ENCODE data around the gene TINAGL1.

The TINAGL1 gene

GRCh38 chr1:31602081-31602480, 25.8 kb downstream of the TINAGL1 start:
- CTCF ChIA-PET, result interaction anchor here (0.8 to 1.2 kb wide), 2 partner anchors 16 to 417 kb away, joined by 3 read pairs; no protein-coding TSS in a partner anchor
- TF ChIP-seq, protein P1, sequence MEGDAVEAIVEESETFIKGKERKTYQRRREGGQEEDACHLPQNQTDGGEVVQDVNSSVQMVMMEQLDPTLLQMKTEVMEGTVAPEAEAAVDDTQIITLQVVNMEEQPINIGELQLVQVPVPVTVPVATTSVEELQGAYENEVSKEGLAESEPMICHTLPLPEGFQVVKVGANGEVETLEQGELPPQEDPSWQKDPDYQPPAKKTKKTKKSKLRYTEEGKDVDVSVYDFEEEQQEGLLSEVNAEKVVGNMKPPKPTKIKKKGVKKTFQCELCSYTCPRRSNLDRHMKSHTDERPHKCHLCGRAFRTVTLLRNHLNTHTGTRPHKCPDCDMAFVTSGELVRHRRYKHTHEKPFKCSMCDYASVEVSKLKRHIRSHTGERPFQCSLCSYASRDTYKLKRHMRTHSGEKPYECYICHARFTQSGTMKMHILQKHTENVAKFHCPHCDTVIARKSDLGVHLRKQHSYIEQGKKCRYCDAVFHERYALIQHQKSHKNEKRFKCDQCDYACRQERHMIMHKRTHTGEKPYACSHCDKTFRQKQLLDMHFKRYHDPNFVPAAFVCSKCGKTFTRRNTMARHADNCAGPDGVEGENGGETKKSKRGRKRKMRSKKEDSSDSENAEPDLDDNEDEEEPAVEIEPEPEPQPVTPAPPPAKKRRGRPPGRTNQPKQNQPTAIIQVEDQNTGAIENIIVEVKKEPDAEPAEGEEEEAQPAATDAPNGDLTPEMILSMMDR (conservative IDR thresholded peaks at IDR 0.05; ENCODE audit: low read depth), result no peak
- POLR2A ChIA-PET (ENCODE audit: low non-redundant PET), result no interaction called here
- no peak overlapping the region for H3K27ac ChIP-seq
- DNase-seq (ENCODE audit: low spot score), result no peak

DNA sequence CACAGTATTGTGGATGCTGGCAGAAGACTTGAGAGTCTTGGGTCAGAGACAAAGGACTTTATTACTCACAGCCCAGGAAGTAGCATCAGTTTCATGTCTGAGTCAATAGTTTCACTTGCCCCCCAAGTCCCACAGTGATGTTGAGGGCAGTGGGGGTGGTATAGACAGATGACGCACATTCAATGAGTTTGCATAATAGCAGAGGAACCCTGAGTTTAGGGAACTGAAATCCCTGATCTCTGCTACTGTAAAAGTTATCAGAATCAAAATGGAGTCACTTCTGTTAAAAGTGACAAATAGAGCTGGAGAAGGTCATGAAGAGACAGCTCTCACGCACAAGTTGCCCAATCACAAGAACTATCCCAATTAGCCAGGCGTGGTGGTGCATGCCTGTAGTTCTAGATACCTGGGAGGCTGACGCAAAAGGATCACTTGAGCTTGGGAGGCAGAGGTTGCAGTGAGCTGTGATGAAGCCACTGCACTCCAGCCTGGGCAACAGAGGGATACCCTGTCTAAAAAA, 29.7 kb downstream of the TINAGL1 start:
- POLR2A ChIA-PET (ENCODE audit: low non-redundant PET), result interaction anchor here (0.6 kb wide), 1 partner anchor 28 kb away, joined by 5 read pairs; no protein-coding TSS in a partner anchor
- H3K27ac ChIP-seq, result no peak overlapping the region
- TF ChIP-seq, protein P1 (conservative IDR thresholded peaks at IDR 0.05; ENCODE audit: low read depth), result no peak
- CTCF ChIA-PET, result no interaction called here
- no peak for DNase-seq (ENCODE audit: low spot score)

GRCh38 chr1:31607360-31607759, 31.0 kb downstream of the TINAGL1 start:
- TF ChIP-seq, protein P1 (conservative IDR thresholded peaks at IDR 0.05; ENCODE audit: low read depth), result no peak
- ChIA-PET POLR2A (ENCODE audit: low non-redundant PET) (no interaction called here), CTCF (interaction anchor here (0.5 kb wide), 1 partner anchor 237 kb away, joined by 4 read pairs; no protein-coding TSS in a partner anchor)
- no peak for DNase-seq (ENCODE audit: low spot score)
- H3K27ac ChIP-seq, result no peak overlapping the region

- no peak overlapping the region for H3K27ac ChIP-seq
- DNase-seq (ENCODE audit: low spot score), result no peak
- TF ChIP-seq, protein P1 (conservative IDR thresholded peaks at IDR 0.05; ENCODE audit: low read depth), result no peak
- POLR2A ChIA-PET (ENCODE audit: low non-redundant PET), result no interaction called here
- CTCF ChIA-PET, result interaction anchor here (0.8 to 1.2 kb wide), 2 partner anchors 9 to 22 kb away, joined by 3 to 10 read pairs; no protein-coding TSS in a partner anchor
These were observed 33.3 kb downstream of the TINAGL1 start for GRCh38 chr1:31609514-31610118.

DNA sequence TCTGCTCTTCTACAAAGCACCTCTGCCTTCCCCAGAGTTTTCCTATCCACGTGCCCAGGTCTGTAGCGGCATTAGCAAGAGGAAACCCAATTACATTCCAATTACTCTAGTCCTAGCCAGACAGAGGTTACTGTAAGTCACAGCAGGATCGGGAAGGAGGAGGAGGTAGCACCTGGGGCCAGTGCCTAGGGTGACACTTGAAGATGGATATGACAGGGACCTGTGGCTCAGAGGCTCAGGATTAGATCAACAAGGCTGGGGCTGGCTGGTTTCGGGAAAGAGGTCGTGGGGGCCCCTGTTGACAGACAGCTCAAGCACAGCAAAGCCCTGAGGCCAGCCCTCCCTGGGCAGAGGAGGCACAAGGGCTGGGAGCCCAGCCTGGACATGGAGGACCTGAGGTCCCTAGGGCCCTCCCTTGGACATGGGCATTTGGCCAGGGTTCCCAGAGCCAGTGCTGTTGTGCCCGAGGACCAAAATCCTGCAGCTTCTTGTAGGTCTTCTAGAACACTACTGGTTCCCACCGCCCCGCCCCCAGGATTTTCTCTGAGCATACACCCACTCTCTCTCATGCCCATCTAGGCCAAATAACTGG, 38.2 kb downstream of the TINAGL1 start:
- CTCF ChIA-PET, result interaction anchor here (0.6 kb wide), 1 partner anchor 17 kb away, joined by 5 read pairs; no protein-coding TSS in a partner anchor
- POLR2A ChIA-PET (ENCODE audit: low non-redundant PET), result no interaction called here
- no peak overlapping the region for H3K27ac ChIP-seq
- TF ChIP-seq, protein P1 (conservative IDR thresholded peaks at IDR 0.05; ENCODE audit: low read depth), result no peak
- no peak for DNase-seq (ENCODE audit: low spot score)

DNA sequence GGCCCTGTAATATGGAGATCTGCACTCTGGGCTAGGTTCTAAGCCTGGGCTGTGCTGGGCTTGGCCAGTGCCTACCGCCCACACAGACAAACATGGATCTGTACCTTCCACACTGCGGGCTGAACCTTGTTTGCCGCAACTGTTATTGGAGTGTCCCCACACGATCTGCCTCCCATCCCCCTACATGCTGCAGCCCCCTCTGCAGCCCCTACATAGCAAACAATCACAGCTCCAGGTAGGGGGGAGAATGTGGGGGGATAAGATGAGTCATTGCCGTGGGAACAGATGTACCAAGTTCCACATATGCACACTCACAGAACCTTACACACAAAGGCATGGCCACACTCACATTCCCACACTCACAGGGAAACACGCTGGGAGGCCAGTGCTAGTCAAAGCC, 39.1 kb downstream of the TINAGL1 start:
- DNase-seq (ENCODE audit: low spot score), result no peak
- ChIA-PET CTCF (no interaction called here), POLR2A (ENCODE audit: low non-redundant PET) (no interaction called here)
- TF ChIP-seq, protein P1 (conservative IDR thresholded peaks at IDR 0.05; ENCODE audit: low read depth), result no peak
- H3K27ac ChIP-seq, result no peak overlapping the region

All from RWPE1 (cell line).